Urinary bladder (tissue), 4 donors: Measurements from ENCODE around the gene ATXN2. TPM values are rescaled to one million over a fixed set of nuclear protein-coding genes. Genes with fewer than 3 reads are reported as not detected.
"Not testable (repeated sequence)": the region's sequence is repeated elsewhere in the genome, so short reads cannot be mapped to it uniquely, and the experiment has no call there.

Experiments
- DNase-seq: peaks from one replicate; pipeline ENCODE4 v3.0.0-alpha.2; 2015; ENCODE audit errors: extremely low spot score
- H3K27ac ChIP-seq: one replicate; pipeline ENCODE4 v1.5.1; 2013; ENCODE audit warnings: low read depth, mild to moderate bottlenecking, moderate library complexity
- H3K36me3 ChIP-seq: one replicate; pipeline ENCODE4 v1.6.1; 2013; ENCODE audit warnings: mild to moderate bottlenecking, moderate library complexity; ENCODE audit not compliant: insufficient read depth
- H3K4me1 ChIP-seq: one replicate; pipeline ENCODE4 v1.6.1; 2013; ENCODE audit warnings: mild to moderate bottlenecking, moderate library complexity; ENCODE audit not compliant: insufficient read depth
- H3K4me3 ChIP-seq: one replicate; pipeline ENCODE4 v1.5.1; 2013; ENCODE audit warnings: low read depth, low read length
- WGBS: extraction: QIAGEN DNeasy Blood & Tissue Kit; methylation state at CpG from one replicate; pipeline ENCODE4 v1.1.7; 2013; 5-methylcytosine and 5-hydroxymethylcytosine counted together
- polyA plus RNA-seq: library from polyadenylated mRNA; stranded (reverse); fragments of 200-250 nt; gene quantifications from one replicate; pipeline ENCODE4 v1.2.3, GENCODE V29; 2013
- total RNA-seq: library from RNA; depleted of rRNA; stranded (reverse); fragments of >200 nt; gene quantifications from one replicate; pipeline ENCODE4 v1.2.3, GENCODE V29; 2014
- donor health status: healthy with polysubstance abuse.
- donor health status: healthy.

ATXN2 gene
- total and polyA plus RNA-seq, 2 donors, result 29.9 to 75.9 TPM

DNA sequence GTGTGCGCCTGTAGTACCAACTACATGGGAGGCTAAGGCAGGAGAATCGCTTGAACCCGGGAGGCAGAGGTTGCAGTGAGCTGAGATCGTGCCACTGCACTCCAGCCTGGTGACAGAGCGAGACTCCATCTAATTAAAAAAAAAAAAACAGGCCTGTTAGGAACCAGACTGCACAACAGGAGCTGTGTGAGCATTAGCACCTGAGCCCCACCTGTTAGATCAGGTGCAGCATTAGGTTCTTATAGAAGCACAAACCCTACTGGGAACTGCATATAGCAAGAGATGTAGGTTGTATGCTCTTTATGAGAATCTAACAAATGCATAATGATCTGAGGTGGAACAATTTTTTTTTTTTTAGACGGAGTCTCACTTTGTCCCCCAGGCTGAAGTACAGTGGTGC, 8.6 kb downstream of the ATXN2 start:
- no peaks in the 10 kb centered on the region for H3K4me1 ChIP-seq
- no peaks in the 10 kb centered on the region for H3K36me3 ChIP-seq
- WGBS, result 92% methylated on average over 6 of the region's 6 CpGs
- H3K4me3 ChIP-seq, result no peak overlapping the region
- DNase-seq, result no peak
- H3K27ac ChIP-seq, result no peak overlapping the region

DNA sequence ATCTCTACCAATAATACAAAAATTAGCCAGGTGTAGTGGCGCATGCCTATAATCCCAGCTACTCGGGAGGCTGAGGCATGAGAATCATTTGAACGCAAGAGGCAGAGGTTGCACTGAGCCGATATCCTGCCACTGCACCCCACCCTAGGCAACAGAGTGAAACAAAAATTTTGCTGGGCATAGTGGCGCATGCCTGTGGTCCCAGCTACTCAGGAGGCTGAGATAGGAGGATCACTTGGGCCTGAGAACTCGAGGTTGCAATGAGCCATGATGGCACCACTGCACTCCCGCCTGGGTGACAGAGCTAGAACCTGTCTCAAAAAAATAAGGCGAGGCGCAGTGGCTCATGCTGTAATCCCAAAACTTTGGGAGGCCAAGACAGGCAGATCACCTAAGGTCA, 9.5 kb downstream of the ATXN2 start:
- DNase-seq, result no peak
- Histone ChIP-seq H3K27ac (no peak overlapping the region), H3K36me3 (no peaks in the 10 kb centered on the region), H3K4me3 (no peak overlapping the region), H3K4me1 (peaks cover 2% of the 10 kb centered on the region)
- WGBS, result 96% methylated on average over 9 of the region's 9 CpGs

DNA sequence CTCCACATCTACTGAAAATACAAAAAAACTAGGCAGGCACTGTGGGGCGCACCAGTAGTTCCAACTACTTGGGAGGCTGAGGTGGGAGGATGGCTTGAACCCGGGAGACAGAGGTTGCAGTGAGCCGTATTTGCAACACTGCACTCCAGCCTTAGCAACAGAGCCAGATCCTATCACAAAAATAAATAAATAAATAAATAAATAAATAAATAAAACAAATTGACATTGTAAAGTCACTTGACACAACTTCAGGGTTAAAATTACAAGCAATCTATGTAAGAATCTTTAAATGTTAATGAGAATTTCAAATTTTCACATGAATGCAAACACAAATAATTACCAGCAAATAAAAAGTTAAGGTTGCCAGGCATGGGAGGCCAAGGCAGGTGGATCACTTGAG, 11.1 kb downstream of the ATXN2 start:
- Histone ChIP-seq H3K4me1 (peaks cover 2% of the 10 kb centered on the region), H3K36me3 (no peaks in the 10 kb centered on the region)
- 89% methylated on average over 3 of the region's 3 CpGs for WGBS

DNA sequence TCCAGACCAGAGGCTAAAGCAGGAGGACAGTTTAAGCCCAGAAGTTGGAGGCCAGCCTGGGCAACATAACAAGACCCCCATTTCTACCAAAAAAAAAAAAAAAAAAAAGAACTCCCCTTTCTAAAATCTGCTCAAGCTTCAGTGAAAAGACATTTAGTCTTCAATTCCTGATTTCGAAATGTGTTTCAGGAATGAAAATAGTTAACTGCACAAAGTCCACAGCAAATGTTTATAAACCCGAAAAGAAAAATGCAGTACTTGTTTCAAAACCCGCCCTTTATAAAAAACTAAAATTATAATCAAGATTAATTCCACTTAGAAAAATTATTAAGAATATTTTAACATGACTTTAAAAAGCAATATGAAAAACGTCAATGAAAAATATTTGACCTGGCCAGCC, 12.1 kb downstream of the ATXN2 start:
- Histone ChIP-seq H3K4me3 (no peak overlapping the region), H3K4me1 (peaks cover 2% of the 10 kb centered on the region), H3K36me3 (no peaks in the 10 kb centered on the region), H3K27ac (no peak overlapping the region)
- 39% methylated on average over 4 of the region's 4 CpGs for WGBS
- no peak for DNase-seq

More for the DNA sequence above, 11.1 kb downstream of the ATXN2 start:
- DNase-seq, result no peak
- Histone ChIP-seq H3K4me3 (no peak overlapping the region), H3K27ac (no peak overlapping the region)

DNA sequence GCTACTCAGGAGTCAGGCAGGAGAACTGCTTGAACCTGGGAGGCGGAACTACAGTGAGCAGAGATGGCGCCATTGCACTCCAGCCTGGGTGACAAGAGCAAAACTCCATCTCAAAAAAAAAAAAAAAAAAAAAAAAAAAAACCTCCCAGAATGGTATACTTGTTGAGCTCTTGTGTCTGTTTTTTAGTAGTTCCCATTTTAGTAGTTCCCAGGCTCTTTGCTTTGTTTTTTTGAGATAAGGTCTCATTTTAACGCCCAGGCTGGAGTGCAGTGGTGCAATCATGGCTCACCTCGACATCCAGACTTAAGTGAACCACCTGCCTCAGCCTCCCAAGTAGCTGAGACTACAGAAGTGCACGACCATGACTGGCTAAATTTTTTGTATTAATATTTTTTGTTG, 13.4 kb downstream of the ATXN2 start:
- Histone ChIP-seq H3K27ac (no peak overlapping the region), H3K36me3 (no peaks in the 10 kb centered on the region), H3K4me1 (peaks cover 2% of the 10 kb centered on the region), H3K4me3 (no peak overlapping the region)
- DNase-seq, result no peak
- WGBS, result 89% methylated on average over 5 of the region's 5 CpGs

DNA sequence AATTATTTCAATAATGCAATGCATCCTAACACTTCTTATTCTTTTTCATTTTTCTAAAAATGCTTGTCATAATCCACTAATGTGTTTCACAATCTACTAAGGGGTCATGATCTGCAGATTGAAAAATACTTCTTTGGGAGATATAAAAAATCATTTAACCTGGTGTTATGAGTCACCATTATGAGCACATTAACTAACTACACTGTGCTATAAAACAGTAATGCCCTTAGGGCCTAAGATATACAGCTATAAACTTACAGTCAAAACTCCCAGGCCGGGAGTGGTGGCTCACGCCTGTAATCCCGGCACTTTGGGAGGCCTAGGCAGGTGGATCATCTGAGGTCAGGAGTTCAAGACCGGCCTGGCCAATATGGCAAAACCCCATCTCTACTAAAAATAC, 14.2 kb downstream of the ATXN2 start:
- Histone ChIP-seq H3K27ac (no peak overlapping the region), H3K4me1 (peaks cover 2% of the 10 kb centered on the region), H3K4me3 (no peak overlapping the region), H3K36me3 (no peaks in the 10 kb centered on the region)
- no peak for DNase-seq
- WGBS, result 79% methylated on average over 4 of the region's 4 CpGs

DNA sequence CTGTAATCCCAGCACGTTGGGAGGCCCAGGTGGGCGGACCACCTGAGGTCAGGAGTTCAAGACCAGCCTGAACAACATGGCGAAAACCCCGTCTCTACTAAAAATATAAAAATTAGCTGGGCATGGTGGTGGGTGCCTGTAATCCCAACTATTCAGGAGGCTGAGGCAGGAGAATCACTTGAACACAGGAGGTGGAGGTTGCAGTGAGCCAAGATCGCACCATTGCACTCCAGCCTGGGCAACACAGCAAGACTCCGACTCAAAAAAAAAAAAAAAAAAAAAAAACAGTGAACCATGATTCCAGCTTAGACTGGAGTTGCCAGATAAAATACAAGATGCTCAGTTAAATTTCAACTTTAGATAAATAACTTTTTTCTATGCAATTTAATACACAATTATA, 15.6 kb downstream of the ATXN2 start:
- H3K27ac ChIP-seq, H3K4me1 ChIP-seq, DNase-seq, H3K36me3 ChIP-seq, H3K4me3 ChIP-seq: not testable (repeated sequence)
- 93% methylated on average over 6 of the region's 6 CpGs for WGBS

DNA sequence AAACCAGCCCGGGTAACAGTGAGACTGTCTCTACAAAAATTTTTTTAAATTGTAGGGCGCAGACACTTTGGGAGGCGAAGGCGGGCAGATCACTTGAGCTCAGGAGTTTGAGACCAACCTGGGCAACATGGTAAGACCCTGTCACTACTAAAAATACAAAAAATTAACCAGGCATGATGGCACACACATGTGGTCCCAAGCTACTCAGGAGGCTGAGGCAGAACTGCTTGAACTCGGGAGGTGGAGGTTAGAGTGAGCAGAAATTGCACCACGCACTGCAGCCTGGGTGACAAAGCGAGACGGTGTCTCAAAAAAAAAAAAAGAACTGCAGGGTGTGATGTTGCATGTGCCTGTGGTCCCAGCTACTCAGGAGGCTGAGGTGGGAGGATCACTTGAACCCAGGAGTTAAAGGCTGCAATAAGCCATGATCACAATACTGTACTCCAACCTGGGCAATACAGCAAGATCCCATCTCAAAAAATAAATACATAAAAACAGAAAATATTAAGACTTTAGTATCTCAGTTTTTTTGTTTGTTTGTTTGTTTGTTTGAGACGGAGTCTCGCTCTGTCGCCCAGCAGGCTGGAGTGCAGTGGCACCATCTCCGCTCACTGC, 16.9 kb downstream of the ATXN2 start:
- H3K4me3 ChIP-seq, result no peak overlapping the region
- WGBS, result 97% methylated on average over 12 of the region's 12 CpGs

DNA sequence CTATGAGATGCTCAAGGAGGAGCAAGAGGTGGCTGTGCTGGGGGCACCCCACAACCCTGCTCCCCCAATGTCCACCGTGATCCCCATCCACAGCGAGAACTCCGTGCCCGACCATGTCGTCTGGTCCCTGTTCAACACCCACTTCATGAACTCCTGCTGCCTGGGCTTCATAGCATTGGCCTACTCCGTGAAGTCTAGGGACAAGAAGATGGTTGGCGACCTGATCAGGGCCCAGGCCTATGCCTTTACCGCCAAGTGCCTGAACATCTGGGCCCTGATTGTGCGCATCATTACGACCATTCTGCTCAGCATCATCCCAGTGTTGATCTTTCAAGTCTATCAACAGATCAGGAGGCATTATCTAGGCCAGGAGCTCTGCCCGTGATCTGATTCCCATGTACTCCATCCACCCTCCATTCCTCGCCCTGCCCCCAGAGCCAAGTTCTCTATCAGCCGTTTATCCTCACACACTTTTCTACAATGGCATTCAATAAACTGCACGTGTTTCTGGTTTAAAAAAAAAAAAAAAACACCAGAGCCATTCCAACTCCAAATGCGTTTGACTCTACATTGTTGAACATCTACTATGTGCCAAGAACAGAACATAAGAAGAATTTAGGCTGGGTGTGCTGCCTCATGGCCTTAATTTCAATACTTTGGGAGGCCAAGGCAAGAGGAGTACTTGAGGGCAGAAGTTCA, 17.5 kb downstream of the ATXN2 start:
- H3K36me3 ChIP-seq, result no peaks in the 10 kb centered on the region
- H3K4me3 ChIP-seq, result no peak overlapping the region
- no peak overlapping the region for H3K27ac ChIP-seq
- 80% methylated on average over 15 of the region's 15 CpGs for WGBS
- peaks cover 2% of the 10 kb centered on the region for H3K4me1 ChIP-seq
- no peak for DNase-seq

More for the DNA sequence above, 16.9 kb downstream of the ATXN2 start:
- no peak for DNase-seq
- H3K27ac ChIP-seq, result no peak overlapping the region
- H3K4me1 ChIP-seq, result peaks cover 2% of the 10 kb centered on the region
- no peaks in the 10 kb centered on the region for H3K36me3 ChIP-seq

DNA sequence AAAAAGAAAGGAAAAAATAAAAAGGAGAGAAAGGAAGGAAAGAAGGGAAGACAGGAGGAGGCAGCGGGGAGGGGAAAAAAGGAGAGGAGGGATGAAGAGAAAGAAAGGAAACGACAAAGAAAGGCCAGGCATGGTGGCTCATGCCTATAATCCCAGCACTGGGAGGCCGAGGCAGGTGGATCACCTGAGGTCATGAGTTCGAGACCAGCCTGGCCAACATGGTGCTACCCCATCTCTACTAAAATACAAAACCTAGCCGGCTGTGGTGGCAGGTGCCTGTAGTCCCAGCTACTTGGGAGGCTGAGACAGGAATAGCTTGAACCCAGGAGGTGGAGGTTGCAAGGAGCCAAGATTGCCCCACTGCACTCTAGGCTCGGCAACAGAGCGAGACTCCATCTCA, 18.4 kb downstream of the ATXN2 start:
- no peak overlapping the region for H3K4me3 ChIP-seq
- H3K4me1 ChIP-seq, result peaks cover 2% of the 10 kb centered on the region
- no peaks in the 10 kb centered on the region for H3K36me3 ChIP-seq
- DNase-seq, result no peak
- WGBS, result 89% methylated on average over 7 of the region's 7 CpGs
- no peak overlapping the region for H3K27ac ChIP-seq

DNA sequence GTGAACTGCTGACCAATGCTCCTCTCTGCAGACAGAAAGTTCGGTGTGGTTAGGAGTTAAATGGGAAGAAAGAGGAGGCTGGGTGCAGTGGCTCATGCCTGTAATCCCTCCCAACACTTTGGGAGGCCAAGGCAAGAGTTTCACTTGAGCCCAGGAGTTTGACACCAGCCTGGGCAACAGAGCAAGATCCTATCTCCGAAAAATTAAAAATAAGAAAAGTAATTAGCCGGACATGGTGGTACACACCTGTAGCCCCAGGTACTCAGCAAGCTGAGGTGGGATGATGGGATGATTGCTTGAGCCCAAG, 19.0 kb downstream of the ATXN2 start:
- H3K4me1 ChIP-seq, result no peaks in the 10 kb centered on the region
- H3K27ac ChIP-seq, result no peak overlapping the region
- H3K36me3 ChIP-seq, result no peaks in the 10 kb centered on the region
- H3K4me3 ChIP-seq, result no peak overlapping the region
- no peak for DNase-seq
- WGBS, result 97% methylated on average over 3 of the region's 3 CpGs

DNA sequence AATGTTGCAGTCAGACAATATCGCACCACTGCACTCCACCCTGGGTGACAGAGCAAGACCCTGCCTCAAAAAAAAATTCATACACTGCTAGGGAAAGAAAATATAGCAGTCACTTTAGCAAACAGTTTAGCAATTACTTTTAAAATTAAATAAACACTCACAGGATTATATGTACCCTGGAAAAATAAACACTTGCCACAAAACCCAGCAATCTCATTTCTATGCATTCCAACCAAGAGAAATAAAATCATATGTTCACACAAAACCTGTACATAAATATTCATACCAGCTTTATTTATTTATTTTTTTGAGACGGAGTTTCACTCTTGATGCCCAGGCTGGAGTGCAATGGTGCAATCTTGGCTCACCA, 20.2 kb downstream of the ATXN2 start:
- no peaks in the 10 kb centered on the region for H3K36me3 ChIP-seq
- no peaks in the 10 kb centered on the region for H3K4me1 ChIP-seq
- H3K4me3 ChIP-seq, result no peak overlapping the region
- H3K27ac ChIP-seq, result no peak overlapping the region
- WGBS, result 80% methylated on average over 2 of the region's 2 CpGs
- DNase-seq, result no peak

DNA sequence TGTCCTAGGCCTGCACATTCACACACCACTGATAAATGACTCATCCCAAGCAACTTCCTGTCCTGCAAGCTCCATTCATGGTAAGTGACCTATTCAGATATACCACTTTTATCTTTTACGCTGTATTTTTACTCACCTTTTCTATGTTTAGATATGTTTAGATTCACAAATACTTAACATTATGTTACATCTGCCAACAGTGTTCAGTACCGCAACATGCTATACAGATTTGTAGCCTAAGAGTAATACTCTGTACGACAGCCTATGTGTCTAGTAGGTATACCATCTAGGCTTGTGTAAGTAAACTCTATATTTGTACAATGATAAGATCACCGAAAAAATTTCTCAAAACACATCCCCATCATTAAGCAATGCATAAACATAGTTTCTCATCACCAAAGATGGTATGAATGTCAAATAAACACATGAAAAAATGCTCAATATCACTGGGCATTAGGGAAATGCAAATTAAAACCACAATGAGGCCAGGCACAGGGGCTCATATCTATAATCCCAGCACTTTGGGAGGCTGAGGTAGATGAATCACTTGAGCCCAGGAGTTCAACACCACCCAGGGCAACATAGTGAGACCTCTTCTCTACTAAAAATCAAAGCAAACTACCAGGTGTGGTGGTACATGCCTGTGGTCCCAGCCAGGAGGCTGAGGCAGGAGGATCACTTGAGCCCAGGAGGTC, 20.7 kb downstream of the ATXN2 start:
- Histone ChIP-seq H3K4me1 (no peaks in the 10 kb centered on the region), H3K4me3 (no peak overlapping the region), H3K27ac (no peak overlapping the region), H3K36me3 (no peaks in the 10 kb centered on the region)
- 67% methylated on average over 4 of the region's 4 CpGs for WGBS
- no peak for DNase-seq

DNA sequence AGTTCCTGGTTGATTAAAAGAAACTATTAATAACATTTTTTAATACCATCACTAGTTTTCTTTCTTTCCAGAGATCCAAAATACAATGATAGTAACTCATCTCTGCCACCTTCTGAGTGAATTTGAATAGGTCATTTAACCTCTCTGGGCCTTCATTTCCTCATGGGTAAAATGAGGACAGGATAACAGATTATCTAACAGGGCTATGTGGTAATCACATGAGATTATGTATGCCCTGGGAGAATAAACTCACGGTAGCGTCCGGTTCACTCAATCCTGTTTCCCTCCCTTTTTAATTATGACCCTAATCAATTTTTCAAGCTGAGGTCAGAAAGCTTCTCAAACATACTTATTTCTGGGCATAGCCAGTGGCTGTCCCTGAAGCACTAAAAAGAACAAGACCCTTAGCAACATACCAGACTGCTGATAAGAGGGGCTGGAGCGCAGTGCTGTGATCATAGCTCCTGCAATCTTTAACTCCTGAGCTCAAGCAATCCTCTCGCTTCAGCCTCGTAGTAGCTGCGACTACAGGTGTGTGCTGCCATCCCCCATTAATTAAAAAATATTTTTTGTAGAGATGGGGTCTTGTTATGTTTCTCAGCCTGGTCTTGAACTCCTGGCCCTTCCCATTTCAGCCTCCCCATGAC, 24.2 kb downstream of the ATXN2 start:
- 60% methylated on average over 7 of the region's 7 CpGs for WGBS
- Histone ChIP-seq H3K27ac (no peak overlapping the region), H3K36me3 (no peaks in the 10 kb centered on the region), H3K4me3 (no peak overlapping the region), H3K4me1 (no peaks in the 10 kb centered on the region)
- no peak for DNase-seq
